HG03095 (cell line): Measurements from ENCODE around the gene CMTM7.

ENCODE experiments used
- ATAC-seq: cut with Tn5 transposase; IDR thresholded peaks from one replicate; pipeline ENCODE4 v1.9.1; 2021; ENCODE audit warnings: moderate library complexity; ENCODE audit not compliant: unreplicated experiment

The CMTM7 gene

DNA sequence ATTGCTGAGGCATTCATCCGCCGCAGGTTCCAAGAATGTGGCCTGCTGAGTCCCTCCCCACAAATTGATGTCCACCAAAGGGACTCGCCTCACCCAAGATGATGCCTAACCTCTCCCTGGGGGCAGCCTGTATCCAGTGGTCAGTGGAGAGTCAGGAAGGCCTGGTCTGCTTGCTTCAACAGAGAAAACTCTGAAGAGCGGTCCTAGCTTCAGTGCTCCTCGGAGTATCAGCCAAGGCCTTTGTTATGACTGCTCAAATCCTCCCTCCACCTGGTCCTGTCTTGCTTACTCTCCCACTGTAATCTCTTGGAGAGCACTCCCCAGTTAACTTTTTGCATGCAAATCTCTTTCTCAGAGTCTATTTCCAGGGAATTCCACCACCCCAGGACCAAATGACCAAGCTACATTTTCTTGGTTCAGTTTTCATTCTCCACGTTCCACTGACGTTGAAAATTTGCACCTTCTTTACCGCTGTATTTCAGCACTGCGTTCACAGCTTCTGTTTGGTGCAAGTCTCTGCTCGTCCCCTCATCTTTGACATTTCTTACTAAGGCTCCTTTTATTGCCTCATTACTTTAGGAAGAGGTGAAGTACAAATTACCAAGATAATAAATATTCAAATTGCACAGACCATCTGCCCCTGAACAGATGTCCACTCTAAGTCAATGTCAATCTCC lies 22.3 kb downstream of the CMTM7 start:
- ATAC-seq, result no peak

DNA sequence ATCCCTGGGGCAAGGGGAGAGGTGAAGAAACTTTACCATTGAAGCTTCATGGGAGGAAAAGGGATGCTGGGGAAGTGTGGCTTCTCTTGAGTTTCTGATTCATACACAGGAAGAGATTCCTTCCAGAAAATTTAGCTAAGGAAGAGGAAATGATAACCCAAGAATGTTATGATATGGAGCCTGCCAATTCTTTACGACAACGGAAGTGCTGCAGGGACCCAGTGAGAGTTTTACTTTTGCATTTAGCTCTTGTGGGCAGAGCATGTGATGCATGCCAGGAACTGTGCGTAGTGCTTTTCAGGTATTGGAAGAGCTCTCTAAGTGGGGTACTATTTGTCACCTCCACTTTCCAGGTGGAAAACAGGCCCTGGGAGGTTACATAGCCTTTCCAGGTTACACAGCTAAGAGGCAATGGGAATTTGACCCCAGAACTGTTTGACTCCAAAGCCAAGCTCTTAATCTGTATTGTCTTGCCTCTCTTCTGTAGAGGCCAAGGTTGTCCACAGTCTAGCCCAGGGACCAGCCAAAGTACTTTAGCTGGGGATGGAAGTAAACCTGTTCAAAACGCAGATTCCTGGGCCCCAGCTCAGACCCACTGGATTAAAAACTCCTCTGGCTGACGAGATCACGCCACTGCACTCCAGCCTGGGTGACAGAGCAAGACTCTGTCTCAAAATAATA lies 23.0 kb downstream of the CMTM7 start:
- no peak for ATAC-seq

DNA sequence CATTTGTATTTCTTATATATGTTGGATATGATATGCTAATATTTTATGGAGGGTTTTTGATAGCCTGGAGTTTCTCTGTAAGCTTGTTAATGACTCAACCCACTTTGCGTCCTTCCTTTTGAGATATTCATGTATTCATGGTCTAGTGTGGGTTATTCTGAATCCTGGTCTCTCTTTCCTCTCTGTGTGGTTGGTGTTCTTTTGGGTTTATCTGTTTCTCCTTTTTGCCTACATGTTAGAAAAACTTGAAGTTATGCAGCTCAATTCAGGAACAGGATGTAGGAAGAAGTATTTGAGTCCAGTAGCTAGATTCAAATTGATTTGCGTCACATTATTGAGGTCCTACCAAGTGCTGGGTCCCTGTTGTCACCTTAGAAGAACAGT lies 28.1 kb downstream of the CMTM7 start:
- no peak for ATAC-seq

DNA sequence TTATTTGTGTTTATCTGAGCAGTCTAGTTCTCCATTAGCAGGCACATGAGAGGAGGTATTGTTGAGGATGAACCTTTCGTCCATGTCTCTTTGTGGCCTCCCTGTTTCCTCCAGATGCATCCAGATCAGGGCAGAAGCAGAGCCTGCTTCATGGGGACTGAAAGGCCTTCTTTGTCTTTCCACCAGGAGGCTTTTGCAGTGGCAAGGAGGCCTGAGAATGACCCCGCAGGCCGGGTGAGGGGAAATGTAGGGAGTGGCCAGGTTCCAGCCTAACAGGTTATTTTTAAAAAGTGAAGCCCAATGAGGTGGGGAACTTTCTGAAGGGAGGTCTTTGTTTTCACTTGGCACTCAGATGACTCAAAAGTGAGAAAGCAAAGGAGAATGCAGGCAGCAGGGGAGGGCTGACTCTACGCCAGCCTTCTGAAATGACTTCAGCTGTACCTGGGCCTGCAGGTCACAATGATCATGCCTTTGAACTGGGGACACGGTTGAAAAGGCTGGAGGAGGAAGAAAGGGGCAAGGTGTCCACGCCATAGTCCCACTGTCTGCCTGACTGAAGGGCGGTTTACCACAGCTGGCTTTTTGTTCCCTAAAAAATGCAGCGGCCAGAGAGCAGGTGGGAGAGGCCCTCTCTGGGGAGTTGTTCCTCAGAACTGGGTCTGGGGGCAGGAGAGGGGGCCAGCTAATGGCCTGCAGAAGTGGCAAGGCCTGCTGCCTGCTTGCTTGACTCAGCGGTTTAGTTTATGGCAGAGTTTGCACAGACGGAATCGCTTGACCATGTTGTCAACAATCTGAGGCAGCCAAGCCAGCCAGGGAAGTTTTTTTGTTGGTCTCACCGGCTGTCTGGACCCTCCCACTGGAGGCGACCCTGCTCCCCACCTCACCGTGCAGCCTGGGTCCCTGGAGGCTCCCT lies 28.7 kb downstream of the CMTM7 start:
- ATAC-seq, result peak; percentile 75

DNA sequence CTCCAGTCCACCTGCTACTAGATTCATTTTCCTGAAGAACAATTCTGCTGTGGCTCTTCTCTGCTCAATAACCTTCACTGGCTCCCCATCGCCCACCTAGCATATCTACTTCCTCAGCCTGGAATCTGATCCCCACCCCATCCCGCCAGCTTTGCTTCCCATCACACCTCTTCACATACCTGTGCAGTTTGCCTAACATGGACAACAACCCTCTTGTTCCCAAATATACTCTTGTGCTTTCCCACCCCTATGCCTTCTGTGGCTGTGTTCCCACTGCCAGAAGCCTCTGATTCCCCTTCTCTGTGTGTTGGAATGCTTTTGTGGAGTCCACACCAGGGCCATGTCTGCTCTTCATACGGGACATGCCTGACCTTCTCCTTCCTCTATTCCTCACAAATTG lies 29.5 kb downstream of the CMTM7 start:
- ATAC-seq, result no peak

DNA sequence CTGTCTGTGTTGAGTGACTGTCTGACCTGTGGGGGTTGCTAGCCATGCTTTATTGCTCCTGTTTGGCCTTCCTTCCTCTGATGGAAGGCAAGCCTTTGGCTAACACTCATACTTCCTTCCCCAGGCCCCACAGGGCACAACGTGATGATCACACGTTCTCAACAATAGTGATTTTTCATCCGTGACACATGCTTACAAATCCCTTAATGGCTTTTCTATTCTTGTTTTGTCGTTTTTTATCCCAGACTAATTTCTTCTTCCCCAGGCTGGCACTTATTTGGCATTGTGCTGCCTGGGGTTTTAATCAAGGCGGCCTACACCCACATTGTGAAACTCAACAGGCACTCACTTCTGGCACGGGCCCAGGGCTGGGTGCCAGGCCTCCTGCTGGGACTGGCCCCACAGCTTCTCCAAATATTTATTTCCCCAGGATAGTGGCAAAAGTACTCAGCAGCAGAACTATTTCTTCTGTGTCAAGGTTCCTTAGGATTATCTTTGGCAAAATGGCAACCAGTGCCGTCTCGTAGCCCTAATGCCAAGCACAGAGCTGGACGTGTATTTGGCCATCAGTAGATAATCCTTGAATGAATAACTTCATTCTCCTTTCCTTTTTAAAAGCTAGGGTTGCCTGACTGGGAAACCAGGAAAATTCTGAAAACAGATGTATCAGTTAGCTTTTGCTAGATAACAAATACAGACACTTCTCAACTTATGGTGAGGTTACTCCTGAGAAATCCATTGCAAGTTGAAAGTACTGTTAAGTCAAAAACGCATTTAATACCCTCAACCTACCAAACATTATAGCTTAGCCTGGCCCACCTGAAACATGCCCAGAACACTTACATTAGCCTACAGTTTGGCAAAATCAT lies 30.6 kb downstream of the CMTM7 start:
- no peak for ATAC-seq

DNA sequence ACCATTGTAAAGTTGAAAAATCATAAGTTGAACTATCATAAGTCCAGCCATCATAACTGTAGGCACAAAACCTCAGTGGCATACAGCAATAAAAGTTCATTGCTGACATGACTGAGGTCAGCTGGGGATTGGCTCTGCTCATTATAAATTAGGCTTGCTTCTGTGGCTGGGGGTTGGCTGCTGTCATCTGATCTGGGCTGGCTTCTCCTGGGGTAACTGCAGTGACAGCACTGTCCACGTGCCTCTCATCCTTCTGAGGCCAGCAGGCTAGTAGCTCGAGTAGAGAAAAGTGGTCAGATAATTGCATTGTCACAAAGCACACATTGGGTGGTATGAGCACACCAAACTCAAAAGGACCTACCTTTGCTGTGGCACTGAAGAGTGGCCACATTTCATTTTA lies 31.3 kb downstream of the CMTM7 start:
- ATAC-seq, result no peak

DNA sequence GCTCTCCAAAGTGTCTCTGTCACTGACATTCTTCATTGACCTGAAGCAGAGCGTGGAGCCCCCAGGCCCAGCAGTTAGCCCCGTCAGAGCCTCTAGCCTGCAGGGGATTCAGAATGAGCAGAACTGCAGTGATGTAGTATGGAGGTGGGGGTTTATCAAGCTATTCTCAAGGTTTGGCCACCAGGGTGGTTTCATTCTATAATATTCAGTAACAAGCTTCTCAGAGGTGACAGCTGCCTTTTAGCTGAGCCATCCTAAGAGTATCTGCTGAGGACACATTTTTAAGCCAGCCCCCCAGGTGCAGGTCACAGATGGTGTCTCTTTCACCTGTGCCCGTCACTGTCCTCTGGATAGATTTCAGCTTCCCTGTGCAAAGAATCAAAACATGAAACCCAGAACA lies 31.9 kb downstream of the CMTM7 start:
- no peak for ATAC-seq

DNA sequence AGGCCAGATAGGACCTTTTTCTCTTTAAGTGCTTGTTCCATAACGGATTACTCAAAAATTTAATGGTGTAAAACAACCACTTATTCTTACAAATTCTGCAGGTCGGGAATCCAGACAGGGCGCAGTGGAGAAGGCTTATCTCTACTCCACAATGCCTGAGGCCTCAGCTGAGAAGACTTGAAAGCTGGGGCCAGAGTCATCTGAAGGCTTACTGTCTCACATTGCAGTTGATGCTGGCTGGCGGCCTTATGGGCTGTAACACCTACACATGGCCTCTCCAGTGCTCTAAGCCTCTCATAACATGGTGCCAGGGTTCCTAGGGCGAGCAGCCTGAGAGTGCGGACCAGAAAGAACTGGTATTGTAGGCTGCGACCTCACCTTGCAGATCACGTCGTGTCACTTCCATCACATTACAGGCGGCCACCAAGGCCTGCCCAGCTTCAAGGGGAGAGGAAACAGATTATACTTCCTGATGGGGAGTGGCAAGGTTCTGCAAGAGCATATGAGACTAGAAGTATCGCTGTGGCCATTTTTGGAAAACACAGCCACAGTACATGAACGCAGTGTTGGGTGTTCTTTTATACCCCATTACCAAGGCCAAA lies 32.4 kb downstream of the CMTM7 start:
- no peak for ATAC-seq

DNA sequence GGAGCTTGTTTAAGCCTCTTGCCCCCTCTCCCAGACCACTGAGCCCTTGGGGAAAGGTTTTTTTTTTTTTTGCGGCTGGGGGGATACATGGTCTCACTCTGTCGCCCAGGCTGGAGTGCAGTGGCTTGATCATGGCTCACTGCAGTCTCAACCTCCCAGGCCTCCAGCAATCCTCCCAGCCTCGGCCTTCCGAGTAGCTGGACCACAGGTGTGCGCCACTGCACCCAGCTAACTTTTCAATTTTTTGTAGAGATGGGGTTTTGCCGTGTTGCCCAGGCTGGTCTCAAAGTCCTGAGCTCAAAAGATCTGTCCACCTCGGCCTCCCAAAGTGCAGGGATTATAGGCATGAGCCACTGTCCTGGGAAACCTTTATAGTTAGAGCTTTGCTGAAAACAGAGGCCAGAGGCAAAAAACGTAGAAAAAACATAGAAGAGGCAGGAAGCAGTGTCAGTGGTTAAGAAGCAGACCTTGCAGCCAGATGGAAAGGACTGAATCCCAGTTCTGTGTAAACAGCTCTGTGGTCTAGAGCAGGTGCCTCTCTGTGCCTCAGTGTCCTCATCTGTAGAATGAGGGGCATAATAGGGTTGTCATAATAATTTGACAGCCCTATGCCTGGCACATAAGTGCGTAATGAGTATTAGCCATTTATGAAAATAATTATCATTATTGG lies 33.1 kb downstream of the CMTM7 start:
- no peak for ATAC-seq

DNA sequence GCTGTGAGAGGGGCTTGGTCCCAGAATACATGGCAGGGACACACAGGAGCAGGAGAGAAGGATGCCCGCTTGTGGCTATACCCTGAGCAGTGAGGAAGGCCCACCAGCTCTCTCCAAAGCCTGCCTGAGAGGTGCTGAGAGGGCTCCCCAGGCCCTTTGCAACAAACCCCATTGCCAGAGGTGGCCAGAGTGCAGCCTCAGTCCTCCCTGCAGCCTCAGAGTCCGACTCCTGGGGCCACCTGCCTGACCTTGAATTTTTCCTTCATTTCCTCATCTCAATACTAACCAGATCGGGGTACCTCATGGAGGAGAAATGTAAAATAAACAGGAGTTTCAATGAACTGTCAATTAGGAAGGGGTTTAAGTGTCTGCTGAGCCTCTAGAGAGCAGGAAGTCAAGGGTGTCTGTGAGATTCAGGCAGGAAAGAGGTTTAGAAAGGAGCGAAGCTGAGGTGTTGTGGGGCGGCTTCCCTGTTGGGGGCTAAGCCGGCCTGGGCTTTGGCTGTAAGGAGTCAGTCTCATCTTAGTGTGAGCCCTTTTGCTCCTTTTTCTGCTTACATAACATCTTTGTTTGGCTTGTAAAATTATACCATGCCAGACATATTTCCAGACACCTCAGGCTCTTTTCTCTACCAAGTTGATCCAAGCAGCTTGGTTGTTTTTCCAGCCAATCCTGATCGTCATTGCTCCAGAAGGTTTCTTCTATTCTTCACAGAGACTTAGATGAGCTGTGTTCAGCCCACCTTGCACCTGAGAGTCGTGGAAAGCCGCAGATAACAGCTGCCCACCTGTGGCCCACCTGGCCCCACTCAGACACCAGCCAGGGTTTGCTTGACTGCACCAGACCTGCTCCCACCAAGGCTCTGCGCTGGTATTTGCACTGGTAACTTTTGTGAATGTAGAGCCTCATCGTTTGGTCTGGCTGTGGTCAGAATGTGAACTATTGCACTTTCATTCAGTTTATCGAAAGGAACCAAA lies 36.7 kb downstream of the CMTM7 start:
- ATAC-seq, result peak; percentile 75

DNA sequence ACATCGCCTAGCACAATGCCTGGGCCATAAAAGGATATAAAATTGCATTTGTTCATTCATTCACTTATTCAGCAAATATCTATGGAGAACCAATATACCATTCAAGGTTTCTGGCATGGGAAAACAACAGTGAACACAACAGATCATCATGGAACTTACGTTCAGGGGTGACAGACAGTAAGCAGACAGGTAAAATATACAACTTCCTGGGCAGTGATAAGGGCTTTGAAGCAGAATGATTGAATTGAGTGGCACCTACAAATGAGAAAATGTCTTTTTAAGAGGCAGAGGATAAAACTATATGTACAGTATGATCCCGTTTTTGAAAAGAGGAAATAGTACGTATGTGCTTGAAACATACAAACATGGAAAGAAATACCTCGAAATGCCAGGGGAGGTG lies 39.2 kb downstream of the CMTM7 start:
- ATAC-seq, result no peak

DNA sequence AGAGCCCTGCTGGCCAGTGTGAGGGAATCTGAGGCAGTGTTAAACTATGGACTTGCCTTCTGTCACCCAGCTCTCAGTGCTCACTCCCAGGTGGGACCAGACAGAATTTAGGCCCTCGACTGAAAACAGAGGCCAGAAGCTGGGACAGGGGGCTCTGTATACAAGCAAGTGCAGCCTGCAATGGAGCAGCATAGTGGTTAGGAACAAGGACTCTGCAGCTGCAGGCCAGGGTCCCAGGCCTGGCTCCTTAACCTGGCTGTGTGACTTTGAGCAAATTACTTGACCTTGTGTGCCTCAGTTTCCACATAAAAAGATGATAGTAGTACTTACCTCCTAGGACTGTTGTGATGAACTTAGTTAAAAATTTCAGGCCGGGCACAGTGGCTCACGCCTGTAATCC lies 39.8 kb downstream of the CMTM7 start:
- ATAC-seq, result no peak

DNA sequence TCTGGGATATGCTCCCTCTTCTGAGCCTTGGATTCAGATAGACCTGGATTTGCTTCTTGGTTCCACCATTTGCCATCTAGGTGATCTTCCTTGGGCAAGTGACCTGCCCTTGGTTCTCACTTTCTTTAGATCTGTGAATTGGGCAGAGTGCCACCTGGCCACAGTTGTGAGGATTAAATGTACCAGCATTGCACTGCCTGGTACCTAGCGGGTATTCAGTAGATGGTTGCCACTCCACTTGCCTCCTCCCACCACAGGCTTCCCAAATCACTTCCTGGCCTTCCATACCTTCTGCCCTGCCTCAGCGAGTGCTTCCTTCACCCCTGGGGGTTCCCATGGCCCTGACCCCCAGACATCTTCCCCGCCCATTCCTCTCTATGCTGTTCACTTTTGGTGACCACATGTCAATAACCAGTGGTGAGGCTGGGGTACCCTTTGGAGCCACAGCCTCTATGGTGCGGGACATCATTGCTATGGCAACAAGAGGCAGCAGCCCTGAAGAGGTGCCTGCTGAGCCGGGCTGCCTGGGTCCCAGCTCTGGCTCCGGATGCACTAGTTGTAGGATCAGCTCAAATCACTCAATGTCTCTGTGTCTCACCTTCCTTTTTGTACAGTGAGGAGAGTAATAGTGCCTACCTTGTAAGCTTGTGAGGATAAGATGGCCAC lies 40.5 kb downstream of the CMTM7 start:
- ATAC-seq, result no peak

DNA sequence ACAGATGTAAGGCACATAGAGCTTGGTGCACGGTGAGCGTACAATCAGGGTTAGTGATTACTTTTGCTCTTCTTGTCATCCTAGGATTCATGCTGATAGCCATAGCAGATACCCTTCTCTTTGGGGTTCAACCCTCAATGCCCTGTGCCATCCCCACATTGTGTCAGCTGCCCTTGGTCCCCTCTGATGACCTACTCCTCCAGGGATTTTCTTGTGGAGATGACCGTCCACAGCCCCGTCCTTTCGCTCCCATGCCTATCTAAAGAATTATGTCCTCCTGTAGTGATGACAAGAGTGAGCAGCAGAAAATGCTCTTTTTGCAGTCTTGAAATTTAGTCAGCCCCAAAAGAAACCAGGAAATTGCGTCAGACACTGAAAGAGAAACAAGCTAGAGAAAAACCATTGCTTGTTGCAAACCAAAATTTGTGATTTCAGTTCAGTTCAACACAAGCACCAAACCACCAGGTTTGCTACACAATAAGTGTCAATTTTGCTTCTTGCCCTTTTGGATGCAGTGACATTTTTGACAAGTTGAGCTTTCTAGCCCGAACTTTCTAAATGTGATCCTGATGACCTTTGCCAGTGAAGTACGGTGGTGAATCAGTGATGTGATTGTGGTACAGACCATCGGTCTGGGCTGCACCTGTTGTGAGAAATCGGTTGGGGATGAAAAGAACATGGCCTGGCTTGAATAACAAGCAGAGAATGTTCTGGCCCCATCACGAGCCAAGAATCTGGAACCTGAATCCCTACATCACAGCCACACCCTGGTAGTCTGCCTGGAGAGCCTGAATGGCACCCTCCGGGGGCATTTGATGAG lies 41.3 kb downstream of the CMTM7 start:
- peak; percentile 47 for ATAC-seq

DNA sequence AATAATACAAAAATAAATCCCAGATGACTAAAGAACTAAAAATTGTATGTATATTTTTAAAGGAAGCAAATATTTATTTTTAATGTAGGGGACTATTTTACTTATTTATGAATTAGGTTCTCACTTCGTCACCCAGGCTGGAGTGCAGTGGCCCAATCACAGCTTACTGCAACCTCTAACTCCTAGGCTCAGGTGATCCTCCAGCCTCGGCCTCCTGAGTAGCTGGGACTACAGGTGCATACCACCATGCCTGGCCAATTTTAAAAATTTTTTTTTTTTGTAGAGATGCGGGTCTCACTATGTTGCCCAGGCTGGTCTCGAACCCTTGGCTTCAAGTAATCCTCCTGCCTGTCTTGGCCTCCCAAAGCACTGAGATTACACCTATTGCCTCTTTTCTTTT lies 42.6 kb downstream of the CMTM7 start:
- ATAC-seq, result no peak
